Stimulated activated CD4-positive, alpha-beta T cell treated with anti-CD3 and anti-CD28 coated beads, Interleukin-1b, Interleukin-23, amount 100 ng/mL, for 1 hour (primary cell): ENCODE results near the gene B3GNT2.
"Not testable (repeated sequence)": the region's sequence is repeated elsewhere in the genome, so short reads cannot be mapped to it uniquely, and the experiment has no call there.

Experiments
- DNase-seq, 2 donors: peaks; one replicate each; pipeline ENCODE4 v3.0.0-alpha.2; 2020; ENCODE audit warnings: low read depth in 2 of 2

B3GNT2 gene

GRCh38 chr2:62195421-62196277, at the start of gene B3GNT2:
TSS of gene B3GNT2 (plus strand) at chr2:62196115. CDS start at chr2:62222221, 26,106 bp downstream.
- peak; percentile 57 to 79 for DNase-seq

- not testable (repeated sequence) for DNase-seq
These were observed 49.1 kb upstream of the B3GNT2 start for GRCh38 chr2:62146790-62147189.

- no peak for DNase-seq
These were observed 48.2 kb upstream of the B3GNT2 start for GRCh38 chr2:62147610-62148301.

GRCh38 chr2:62149708-62150107, 46.2 kb upstream of the B3GNT2 start:
- no peak for DNase-seq

- no peak for DNase-seq
These were observed 45.2 kb upstream of the B3GNT2 start for GRCh38 chr2:62150597-62151305.

GRCh38 chr2:62151306-62151638, 44.6 kb upstream of the B3GNT2 start:
- DNase-seq, result no peak

GRCh38 chr2:62152000-62152399, 43.9 kb upstream of the B3GNT2 start:
- no peak for DNase-seq

- DNase-seq, result no peak
These were observed 38.9 kb upstream of the B3GNT2 start for GRCh38 chr2:62156861-62157496.

GRCh38 chr2:62158444-62159121, 37.3 kb upstream of the B3GNT2 start:
- DNase-seq, result no peak

GRCh38 chr2:62160691-62161090, 35.2 kb upstream of the B3GNT2 start:
- DNase-seq, result not testable (repeated sequence)

GRCh38 chr2:62163106-62163831, 32.6 kb upstream of the B3GNT2 start:
- no peak for DNase-seq

GRCh38 chr2:62163834-62164233, 32.1 kb upstream of the B3GNT2 start:
- DNase-seq, result no peak

- no peak for DNase-seq
These were observed 20.2 kb upstream of the B3GNT2 start for GRCh38 chr2:62175728-62176127.

- DNase-seq, result no peak
These were observed 19.1 kb upstream of the B3GNT2 start for GRCh38 chr2:62176801-62177200.

GRCh38 chr2:62177392-62178049, 18.4 kb upstream of the B3GNT2 start:
- no peak for DNase-seq

GRCh38 chr2:62178741-62179271, 17.1 kb upstream of the B3GNT2 start:
- no peak for DNase-seq

GRCh38 chr2:62180975-62181374, 14.9 kb upstream of the B3GNT2 start:
- DNase-seq, result no peak

- DNase-seq, result no peak
These were observed 14.1 kb upstream of the B3GNT2 start for GRCh38 chr2:62181843-62182242.

- DNase-seq, result no peak
These were observed 11.2 kb upstream of the B3GNT2 start for GRCh38 chr2:62184512-62185230.
